HG03175 (cell line): Measurements from ENCODE around the gene RAB40C.

Experiments
- ATAC-seq: cut with Tn5 transposase; IDR thresholded peaks from one replicate; pipeline ENCODE4 v1.9.1; 2021; ENCODE audit warnings: mild to moderate bottlenecking, moderate library complexity; ENCODE audit not compliant: unreplicated experiment

Gene RAB40C

GRCh38 chr16:641326-642188 lies 51.7 kb downstream of the RAB40C start, which contains the start of gene MCRIP2:
Gene MCRIP2 (plus strand): TSS chr16:641828. CDS start chr16:641992, 164 bp downstream.
- peak; percentile 51 for ATAC-seq

GRCh38 chr16:642189-643049 lies 52.6 kb downstream of the RAB40C start:
- ATAC-seq, result peak; percentile 49

GRCh38 chr16:643050-643368 lies 53.1 kb downstream of the RAB40C start:
- ATAC-seq, result no peak

GRCh38 chr16:644556-644955 lies 54.7 kb downstream of the RAB40C start:
- ATAC-seq, result no peak

- ATAC-seq, result no peak
These were observed 56.2 kb downstream of the RAB40C start for GRCh38 chr16:645852-646678.

- no peak for ATAC-seq
These were observed 56.9 kb downstream of the RAB40C start for GRCh38 chr16:646679-647172.

- ATAC-seq, result no peak
These were observed 57.5 kb downstream of the RAB40C start for GRCh38 chr16:647173-647902.

- ATAC-seq, result no peak
These were observed 58.4 kb downstream of the RAB40C start for GRCh38 chr16:648071-648780.

GRCh38 chr16:648781-649589 lies 59.1 kb downstream of the RAB40C start, which contains the start of gene WDR90:
Gene WDR90 (plus strand): TSS chr16:649365. CDS start chr16:649417, 52 bp downstream.
- peak; percentile 88 for ATAC-seq

GRCh38 chr16:649631-650030 lies 59.8 kb downstream of the RAB40C start:
- peak; percentile 26 for ATAC-seq

- no peak for ATAC-seq
These were observed 62.0 kb downstream of the RAB40C start for GRCh38 chr16:651844-652243.

- ATAC-seq, result no peak
These were observed 62.8 kb downstream of the RAB40C start for GRCh38 chr16:652454-653305.

- no peak for ATAC-seq
These were observed 64.2 kb downstream of the RAB40C start for GRCh38 chr16:654034-654433.

- ATAC-seq, result no peak
These were observed 67.6 kb downstream of the RAB40C start for GRCh38 chr16:657487-657886.

GRCh38 chr16:658679-659571 lies 69.1 kb downstream of the RAB40C start:
- no peak for ATAC-seq

- no peak for ATAC-seq
These were observed 69.8 kb downstream of the RAB40C start for GRCh38 chr16:659618-660017.

GRCh38 chr16:660132-660458 lies 70.2 kb downstream of the RAB40C start:
- no peak for ATAC-seq
